Panc1 (cell line): ENCODE data around the gene LAS1L.

Source experiments
- POLR2AphosphoS5 ChIP-seq: IDR thresholded peaks from 2 replicates; pipeline ENCODE4 v1.6.1; 2012; ENCODE audit warnings: mild to moderate bottlenecking, low read depth, low read length, moderate library complexity
- SIN3A ChIP-seq: IDR thresholded peaks from 2 replicates; pipeline ENCODE4 v1.6.1; 2012; ENCODE audit warnings: low read depth, mild to moderate bottlenecking, low read length, moderate library complexity, borderline replicate concordance; ENCODE audit not compliant: insufficient read depth
- TCF7L2 ChIP-seq: IDR thresholded peaks from 2 replicates; pipeline ENCODE4 v1.6.1; 2011; ENCODE audit warnings: mild to moderate bottlenecking, low read depth, low read length, inconsistent platforms
- TF ChIP-seq, protein P1 (sequence below): fragments of 450-650 bp; IDR thresholded peaks from 2 replicates; pipeline ENCODE4 v1.5.1; 2017; ENCODE audit warnings: mild to moderate bottlenecking
- TF ChIP-seq, protein P2 (sequence below), 2 experiments: IDR thresholded peaks; 2 replicates each; pipeline ENCODE4 v1.6.1; 2011 to 2012; ENCODE audit warnings: low read depth in 2 of 2, control low read depth in 1 of 2, low read length in 1 of 2, mild to moderate bottlenecking in 1 of 2, moderate library complexity in 1 of 2; ENCODE audit not compliant: insufficient read depth in 1 of 2

DNA sequence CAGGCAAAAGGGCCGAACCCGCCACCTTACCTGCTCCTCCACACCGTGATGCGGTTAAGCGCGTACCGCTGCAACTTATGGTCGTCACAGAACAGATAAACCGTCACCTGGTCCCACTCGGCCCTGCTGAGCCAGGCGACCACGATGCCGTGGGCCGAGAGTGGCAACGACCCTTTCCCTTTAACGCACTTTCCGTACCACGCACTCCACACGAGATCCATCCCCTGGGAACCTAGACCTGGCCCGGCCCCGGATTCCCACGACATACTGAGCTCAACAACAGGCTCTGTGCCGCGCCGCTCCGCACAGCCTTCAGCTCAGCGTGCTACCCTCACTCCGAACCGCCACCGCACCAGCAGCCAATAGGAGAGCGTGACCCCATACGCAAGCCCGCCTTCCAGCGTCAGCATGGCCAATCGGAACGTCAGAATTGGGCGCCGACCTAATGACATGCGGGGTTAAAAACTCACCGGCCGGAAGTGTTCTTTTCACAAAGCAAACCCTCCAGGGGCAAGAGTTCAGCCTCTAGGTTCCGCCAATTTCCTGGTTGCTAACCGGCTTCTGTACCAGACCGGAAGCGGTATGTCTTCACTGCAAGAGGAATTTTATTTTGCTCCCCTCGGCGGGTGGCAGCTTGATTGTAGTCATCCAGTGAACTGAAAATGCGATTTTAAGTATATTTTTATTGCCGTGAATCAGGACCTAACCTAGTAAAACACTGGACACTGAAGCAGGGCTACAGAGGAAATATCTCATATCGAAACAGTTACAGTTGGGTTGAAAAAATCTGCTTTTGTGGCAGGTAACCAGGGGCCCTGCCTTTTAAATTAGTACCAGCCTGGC is at the start of gene LAS1L:
- TF ChIP-seq, protein P1, sequence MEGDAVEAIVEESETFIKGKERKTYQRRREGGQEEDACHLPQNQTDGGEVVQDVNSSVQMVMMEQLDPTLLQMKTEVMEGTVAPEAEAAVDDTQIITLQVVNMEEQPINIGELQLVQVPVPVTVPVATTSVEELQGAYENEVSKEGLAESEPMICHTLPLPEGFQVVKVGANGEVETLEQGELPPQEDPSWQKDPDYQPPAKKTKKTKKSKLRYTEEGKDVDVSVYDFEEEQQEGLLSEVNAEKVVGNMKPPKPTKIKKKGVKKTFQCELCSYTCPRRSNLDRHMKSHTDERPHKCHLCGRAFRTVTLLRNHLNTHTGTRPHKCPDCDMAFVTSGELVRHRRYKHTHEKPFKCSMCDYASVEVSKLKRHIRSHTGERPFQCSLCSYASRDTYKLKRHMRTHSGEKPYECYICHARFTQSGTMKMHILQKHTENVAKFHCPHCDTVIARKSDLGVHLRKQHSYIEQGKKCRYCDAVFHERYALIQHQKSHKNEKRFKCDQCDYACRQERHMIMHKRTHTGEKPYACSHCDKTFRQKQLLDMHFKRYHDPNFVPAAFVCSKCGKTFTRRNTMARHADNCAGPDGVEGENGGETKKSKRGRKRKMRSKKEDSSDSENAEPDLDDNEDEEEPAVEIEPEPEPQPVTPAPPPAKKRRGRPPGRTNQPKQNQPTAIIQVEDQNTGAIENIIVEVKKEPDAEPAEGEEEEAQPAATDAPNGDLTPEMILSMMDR = no peak
- peak; percentile 40; the same call in 1 of the 2 replicates for TF ChIP-seq POLR2AphosphoS5
- TF ChIP-seq SIN3A = peak; percentile 72; the same call in 1 of the 2 replicates
- TF ChIP-seq, protein P2, sequence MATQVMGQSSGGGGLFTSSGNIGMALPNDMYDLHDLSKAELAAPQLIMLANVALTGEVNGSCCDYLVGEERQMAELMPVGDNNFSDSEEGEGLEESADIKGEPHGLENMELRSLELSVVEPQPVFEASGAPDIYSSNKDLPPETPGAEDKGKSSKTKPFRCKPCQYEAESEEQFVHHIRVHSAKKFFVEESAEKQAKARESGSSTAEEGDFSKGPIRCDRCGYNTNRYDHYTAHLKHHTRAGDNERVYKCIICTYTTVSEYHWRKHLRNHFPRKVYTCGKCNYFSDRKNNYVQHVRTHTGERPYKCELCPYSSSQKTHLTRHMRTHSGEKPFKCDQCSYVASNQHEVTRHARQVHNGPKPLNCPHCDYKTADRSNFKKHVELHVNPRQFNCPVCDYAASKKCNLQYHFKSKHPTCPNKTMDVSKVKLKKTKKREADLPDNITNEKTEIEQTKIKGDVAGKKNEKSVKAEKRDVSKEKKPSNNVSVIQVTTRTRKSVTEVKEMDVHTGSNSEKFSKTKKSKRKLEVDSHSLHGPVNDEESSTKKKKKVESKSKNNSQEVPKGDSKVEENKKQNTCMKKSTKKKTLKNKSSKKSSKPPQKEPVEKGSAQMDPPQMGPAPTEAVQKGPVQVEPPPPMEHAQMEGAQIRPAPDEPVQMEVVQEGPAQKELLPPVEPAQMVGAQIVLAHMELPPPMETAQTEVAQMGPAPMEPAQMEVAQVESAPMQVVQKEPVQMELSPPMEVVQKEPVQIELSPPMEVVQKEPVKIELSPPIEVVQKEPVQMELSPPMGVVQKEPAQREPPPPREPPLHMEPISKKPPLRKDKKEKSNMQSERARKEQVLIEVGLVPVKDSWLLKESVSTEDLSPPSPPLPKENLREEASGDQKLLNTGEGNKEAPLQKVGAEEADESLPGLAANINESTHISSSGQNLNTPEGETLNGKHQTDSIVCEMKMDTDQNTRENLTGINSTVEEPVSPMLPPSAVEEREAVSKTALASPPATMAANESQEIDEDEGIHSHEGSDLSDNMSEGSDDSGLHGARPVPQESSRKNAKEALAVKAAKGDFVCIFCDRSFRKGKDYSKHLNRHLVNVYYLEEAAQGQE (IDR thresholded peaks at IDR 0.05; ENCODE audit: insufficient read depth in 1 of 2, low read depth in 2 of 2, low read length in 1 of 2) = no peak
- peak; percentile 42; the same call in 1 of the 2 replicates for TF ChIP-seq TCF7L2
